Ureter (tissue), 1 donor: Measurements from ENCODE around the gene SSR4. TPM values are rescaled to one million over a fixed set of nuclear protein-coding genes. Genes with fewer than 3 reads are reported as not detected.
"Not testable (repeated sequence)": the region's sequence is repeated elsewhere in the genome, so short reads cannot be mapped to it uniquely, and the experiment has no call there.

Source experiments
- DNase-seq: peaks from one replicate; pipeline ENCODE4 v3.0.0-alpha.2; 2020; ENCODE audit warnings: low spot score
- total RNA-seq: library from RNA; stranded (reverse); gene quantifications from one replicate; pipeline ENCODE4 v1.2.4, GENCODE V29; 2023
- donor health status: DM: yes; HTN: yes; CAD: no.

The SSR4 gene
- 253 TPM for total RNA-seq

GRCh38 chrX:153794018-153794896 lies at the start of gene SSR4, which contains the start of gene IDH3G:
Gene SSR4 (plus strand): TSS chrX:153794668. CDS start chrX:153794688, 20 bp downstream.
Gene IDH3G (minus strand): TSS chrX:153794375. CDS start chrX:153794326, 49 bp downstream.
- DNase-seq: peak; percentile 95

- peak; percentile 40 for DNase-seq
Measured at GRCh38 chrX:153745067-153745433, 49.4 kb upstream of the SSR4 start.

- DNase-seq: no peak
Measured at GRCh38 chrX:153746359-153746758, 48.1 kb upstream of the SSR4 start.

GRCh38 chrX:153746991-153747390 lies 47.5 kb upstream of the SSR4 start:
- not testable (repeated sequence) for DNase-seq

GRCh38 chrX:153749017-153749416 lies 45.5 kb upstream of the SSR4 start:
- not testable (repeated sequence) for DNase-seq

- DNase-seq: no peak
Measured at GRCh38 chrX:153750127-153750774, 44.2 kb upstream of the SSR4 start.

GRCh38 chrX:153755136-153755535 lies 39.3 kb upstream of the SSR4 start:
- DNase-seq: no peak

GRCh38 chrX:153761863-153762262 lies 32.6 kb upstream of the SSR4 start:
- no peak for DNase-seq

GRCh38 chrX:153762626-153763173 lies 31.8 kb upstream of the SSR4 start:
- DNase-seq: no peak

GRCh38 chrX:153763298-153763932 lies 31.1 kb upstream of the SSR4 start:
- DNase-seq: no peak

- peak; percentile 87 for DNase-seq
Measured at GRCh38 chrX:153763989-153764755, 30.3 kb upstream of the SSR4 start, which contains the start of gene PLXNB3. Gene PLXNB3 (plus strand): TSS chrX:153764249. CDS start chrX:153765536, 1,287 bp downstream.

- DNase-seq: no peak
Measured at GRCh38 chrX:153764786-153765137, 29.7 kb upstream of the SSR4 start.

- DNase-seq: no peak
Measured at GRCh38 chrX:153765138-153766079, 29.1 kb upstream of the SSR4 start.

- no peak for DNase-seq
Measured at GRCh38 chrX:153766098-153766817, 28.2 kb upstream of the SSR4 start.

GRCh38 chrX:153766871-153767673 lies 27.4 kb upstream of the SSR4 start:
- no peak for DNase-seq

- DNase-seq: no peak
Measured at GRCh38 chrX:153767674-153768055, 26.8 kb upstream of the SSR4 start.

- no peak for DNase-seq
Measured at GRCh38 chrX:153768311-153769157, 25.9 kb upstream of the SSR4 start.
